Measurements from ENCODE around the gene BRME1. TPM values are rescaled to one million over a fixed set of nuclear protein-coding genes. Genes with fewer than 3 reads are reported as not detected.

BRME1 gene
- polyA plus RNA-seq, 1 donor (not counting 4 experiments of a cell fraction or from before 2014, with no cell fraction given) = 0.22 TPM

DNA sequence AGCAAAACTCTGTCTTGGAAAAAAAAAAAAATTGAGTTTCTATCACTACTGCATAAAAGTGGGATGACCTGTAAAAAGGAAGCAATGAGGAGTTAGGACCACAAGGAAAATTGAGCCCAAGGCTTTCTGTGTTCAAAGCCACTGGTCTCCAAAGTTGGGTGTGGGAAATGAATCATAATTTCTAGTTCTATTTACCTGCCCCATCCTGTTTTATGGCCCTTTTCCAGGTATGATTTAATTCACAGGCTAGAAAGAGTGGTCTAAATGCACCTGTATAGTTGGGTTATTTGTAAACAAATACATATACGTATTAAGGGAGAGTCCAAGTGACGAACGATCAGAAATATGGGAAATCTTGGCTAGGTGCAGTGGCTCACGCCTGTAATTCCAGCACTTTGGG is 40.5 kb upstream of the BRME1 start:
- FAIRE-seq (peak; percentile 79), DNase-seq (ENCODE audit: low read depth, low spot score) (peak; percentile 45)
- dilution Hi-C loops (cut with MboI; ENCODE audit: extremely low pct_ligation_motif_present, low sequenced_read_pairs) = no loop called here
- H3K27ac ChIP-seq (ENCODE audit: control insufficient read depth, insufficient read depth, low read length) = no peak overlapping the region
- no peaks in the 10 kb centered on the region for H3K79me2 ChIP-seq (ENCODE audit: control insufficient read depth, insufficient read depth, low read length)
- no peak overlapping the region for H2AFZ ChIP-seq (ENCODE audit: control insufficient read depth, low read length)
- peaks cover 11% of the 10 kb centered on the region for H3K4me1 ChIP-seq (ENCODE audit: control insufficient read depth, extremely low read depth, insufficient read depth, low read length)
- H3K9me3 ChIP-seq (ENCODE audit: control insufficient read depth, low read depth, low read length) = no peaks in the 10 kb centered on the region
- H3K4me3 ChIP-seq (ENCODE audit: control insufficient read depth in 2 of 3, extremely low read depth in 1 of 3, insufficient read depth in 2 of 3, low read depth in 1 of 3, low read length in 3 of 3) = no peak overlapping the region
- no peaks in the 10 kb centered on the region for H3K36me3 ChIP-seq (ENCODE audit: control insufficient read depth in 2 of 2, extremely low read depth in 1 of 2, insufficient read depth in 2 of 2, low read length in 2 of 2)
- no peak overlapping the region for H3K4me2 ChIP-seq (ENCODE audit: control insufficient read depth, extremely low read depth, insufficient read depth, low read depth, low read length)
- no peak for TF ChIP-seq EZH2 (IDR thresholded peaks at IDR 0.05; ENCODE audit: low read length)
- TF ChIP-seq CTCF (optimal IDR thresholded peaks at IDR 0.05 in 1 of 3, IDR thresholded peaks at IDR 0.05 in 1 of 3, conservative IDR thresholded peaks at IDR 0.05 in 1 of 3; ENCODE audit: extremely low read depth in 1 of 3, insufficient read depth in 2 of 3, low read length in 3 of 3) = no peak
- no peaks in the 10 kb centered on the region for H4K20me1 ChIP-seq (ENCODE audit: control insufficient read depth, extremely low read depth, insufficient read depth, low read length)
- no peak overlapping the region for H3K9ac ChIP-seq (ENCODE audit: control insufficient read depth, extremely low read depth, insufficient read depth, low read length)
- no peaks in the 10 kb centered on the region for H3K27me3 ChIP-seq (ENCODE audit: control insufficient read depth, extremely low read depth, insufficient read depth, low read length)
- H3K9me1 ChIP-seq (ENCODE audit: control insufficient read depth, extremely low read depth, insufficient read depth, low read length) = no peaks in the 10 kb centered on the region

DNA sequence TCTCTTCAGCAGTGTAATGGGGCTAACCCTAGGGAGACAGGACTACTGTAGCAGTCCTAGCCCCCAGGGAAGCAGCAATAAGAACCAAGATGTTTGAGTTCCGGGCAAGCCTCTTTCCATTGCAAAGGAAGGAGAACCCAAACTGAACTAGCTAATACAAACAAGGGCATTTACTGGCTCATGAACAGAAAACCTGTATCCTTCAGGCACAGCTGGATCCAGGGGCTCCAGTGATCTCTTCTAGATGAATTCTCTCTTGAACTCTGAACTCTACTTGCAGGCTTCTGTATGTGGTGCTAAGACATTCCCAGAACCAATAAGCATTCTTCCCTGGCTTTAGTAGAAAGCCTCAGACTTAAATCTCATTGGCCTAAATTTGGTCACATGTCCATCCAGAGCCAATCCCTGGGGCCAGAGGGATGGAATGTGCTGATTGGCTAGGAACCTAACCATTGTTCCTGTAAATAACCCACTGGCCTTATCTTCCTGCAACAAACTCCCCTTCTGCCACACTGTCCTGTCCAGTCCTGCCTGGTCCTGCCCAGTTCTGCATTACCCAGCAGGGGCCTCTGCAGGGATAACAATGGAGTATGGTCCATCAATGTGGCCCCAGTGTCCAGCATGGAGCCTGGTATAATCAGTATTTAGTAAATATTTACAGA is 36.2 kb upstream of the BRME1 start:
- FAIRE-seq = peak; percentile 32
- dilution Hi-C loops (cut with MboI; ENCODE audit: extremely low pct_ligation_motif_present, low sequenced_read_pairs) = no loop called here
- Histone ChIP-seq H3K4me2 (ENCODE audit: control insufficient read depth, extremely low read depth, insufficient read depth, low read depth, low read length) (no peak overlapping the region), H3K27me3 (ENCODE audit: control insufficient read depth, extremely low read depth, insufficient read depth, low read length) (peaks cover 5% of the 10 kb centered on the region), H2AFZ (ENCODE audit: control insufficient read depth, low read length) (no peak overlapping the region), H3K9ac (ENCODE audit: control insufficient read depth, extremely low read depth, insufficient read depth, low read length) (no peak overlapping the region), H4K20me1 (ENCODE audit: control insufficient read depth, extremely low read depth, insufficient read depth, low read length) (no peaks in the 10 kb centered on the region), H3K79me2 (ENCODE audit: control insufficient read depth, insufficient read depth, low read length) (no peaks in the 10 kb centered on the region), H3K9me1 (ENCODE audit: control insufficient read depth, extremely low read depth, insufficient read depth, low read length) (no peaks in the 10 kb centered on the region), H3K36me3 (ENCODE audit: control insufficient read depth in 2 of 2, extremely low read depth in 1 of 2, insufficient read depth in 2 of 2, low read length in 2 of 2) (no peaks in the 10 kb centered on the region), H3K27ac (ENCODE audit: control insufficient read depth, insufficient read depth, low read length) (no peak overlapping the region), H3K4me1 (ENCODE audit: control insufficient read depth, extremely low read depth, insufficient read depth, low read length) (peaks cover 11% of the 10 kb centered on the region), H3K4me3 (ENCODE audit: control insufficient read depth in 2 of 3, extremely low read depth in 1 of 3, insufficient read depth in 2 of 3, low read depth in 1 of 3, low read length in 3 of 3) (no peak overlapping the region), H3K9me3 (ENCODE audit: control insufficient read depth, low read depth, low read length) (no peaks in the 10 kb centered on the region)
- TF ChIP-seq EZH2 (IDR thresholded peaks at IDR 0.05; ENCODE audit: low read length) = no peak
- no peak for TF ChIP-seq CTCF (optimal IDR thresholded peaks at IDR 0.05 in 1 of 3, IDR thresholded peaks at IDR 0.05 in 1 of 3, conservative IDR thresholded peaks at IDR 0.05 in 1 of 3; ENCODE audit: extremely low read depth in 1 of 3, insufficient read depth in 2 of 3, low read length in 3 of 3)
- no peak for DNase-seq (ENCODE audit: low read depth, low spot score)
